KMS-11 (cell line): ENCODE measurements around the gene ARHGAP42.
"Not testable (repeated sequence)": the region's sequence is repeated elsewhere in the genome, so short reads cannot be mapped to it uniquely, and the experiment has no call there.

Experiments used
- H2AFZ ChIP-seq: fragments of 200-600 bp; sonication (generic); 2 replicates; pipeline ENCODE4 v1.6.1; 2016; ENCODE audit warnings: antibody characterized with exemption, mixed run types, low read depth
- H3K27ac ChIP-seq: fragments of 200-600 bp; sonication (generic); 2 replicates; pipeline ENCODE4 v1.6.1; 2016; ENCODE audit warnings: mild to moderate bottlenecking, mixed run types
- H3K27me3 ChIP-seq: fragments of 200-600 bp; sonication (generic); 2 replicates; pipeline ENCODE4 v1.6.1; 2017; ENCODE audit warnings: mild to moderate bottlenecking, low read depth, mixed run types, moderate library complexity; ENCODE audit not compliant: insufficient read depth
- H3K36me3 ChIP-seq: fragments of 200-600 bp; sonication (generic); 2 replicates; pipeline ENCODE4 v1.6.1; 2017; ENCODE audit warnings: mild to moderate bottlenecking, mixed run types; ENCODE audit not compliant: insufficient read depth
- H3K4me1 ChIP-seq: fragments of 200-600 bp; sonication (generic); 2 replicates; pipeline ENCODE4 v1.6.1; 2016; ENCODE audit warnings: mild to moderate bottlenecking, low read depth, mixed run types; ENCODE audit not compliant: poor library complexity, severe bottlenecking
- H3K4me2 ChIP-seq: fragments of 200-600 bp; sonication (generic); 2 replicates; pipeline ENCODE4 v1.7.0; 2016; ENCODE audit warnings: mild to moderate bottlenecking, mixed run types
- H3K4me3 ChIP-seq: fragments of 200-600 bp; sonication (generic); IDR thresholded peaks from 2 replicates; pipeline ENCODE4 v1.6.1; 2017; ENCODE audit warnings: low read depth, low read length, mixed read lengths; ENCODE audit not compliant: insufficient read depth
- H3K79me2 ChIP-seq: fragments of 200-600 bp; sonication (generic); 2 replicates; pipeline ENCODE4 v1.6.1; 2016; ENCODE audit warnings: low read depth, mixed run types; ENCODE audit not compliant: insufficient read depth
- H3K9ac ChIP-seq: fragments of 200-600 bp; sonication (generic); 2 replicates; pipeline ENCODE4 v1.6.1; 2016; ENCODE audit warnings: mild to moderate bottlenecking, mixed run types
- H4K20me1 ChIP-seq: fragments of 200-600 bp; sonication (generic); 2 replicates; pipeline ENCODE4 v1.6.1; 2016; ENCODE audit warnings: mild to moderate bottlenecking, mixed run types; ENCODE audit not compliant: insufficient read depth
- TF ChIP-seq, protein P1 (sequence below): fragments of 200-600 bp; sonication (generic); conservative IDR thresholded peaks from 2 replicates; pipeline ENCODE4 v1.6.1; 2017; ENCODE audit warnings: low read depth, mild to moderate bottlenecking, antibody characterized with exemption, low read length, moderate library complexity, mixed read lengths

ARHGAP42 gene

DNA sequence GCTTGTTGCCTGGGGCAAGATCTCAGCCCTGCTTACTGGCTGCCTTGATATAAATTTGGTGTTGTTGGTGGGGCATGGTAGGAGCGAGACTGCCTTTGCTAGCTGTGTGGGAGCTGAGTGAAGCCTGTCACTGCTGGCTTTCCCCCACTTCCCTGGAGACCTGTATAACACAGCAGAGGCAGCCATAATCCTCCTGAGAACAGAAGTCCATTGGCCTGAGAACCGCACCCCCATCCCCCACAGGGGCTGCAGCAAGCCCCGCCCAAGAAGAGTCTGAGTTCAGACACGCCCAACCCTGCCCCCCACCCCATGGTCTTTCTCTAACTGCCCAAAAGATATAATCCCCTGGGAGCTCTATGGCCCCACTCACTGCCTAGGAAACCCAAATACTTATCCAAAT, 39.2 kb upstream of the ARHGAP42 start:
- Histone ChIP-seq H3K79me2 (no peaks in the 10 kb centered on the region), H3K27ac (no peak overlapping the region), H3K4me3 (no peak overlapping the region), H4K20me1 (no peaks in the 10 kb centered on the region), H3K27me3 (no peaks in the 10 kb centered on the region), H3K4me2 (no peak overlapping the region), H3K9ac (no peak overlapping the region), H3K4me1 (no peaks in the 10 kb centered on the region), H2AFZ (no peak overlapping the region), H3K36me3 (no peaks in the 10 kb centered on the region)
- TF ChIP-seq, protein P1, sequence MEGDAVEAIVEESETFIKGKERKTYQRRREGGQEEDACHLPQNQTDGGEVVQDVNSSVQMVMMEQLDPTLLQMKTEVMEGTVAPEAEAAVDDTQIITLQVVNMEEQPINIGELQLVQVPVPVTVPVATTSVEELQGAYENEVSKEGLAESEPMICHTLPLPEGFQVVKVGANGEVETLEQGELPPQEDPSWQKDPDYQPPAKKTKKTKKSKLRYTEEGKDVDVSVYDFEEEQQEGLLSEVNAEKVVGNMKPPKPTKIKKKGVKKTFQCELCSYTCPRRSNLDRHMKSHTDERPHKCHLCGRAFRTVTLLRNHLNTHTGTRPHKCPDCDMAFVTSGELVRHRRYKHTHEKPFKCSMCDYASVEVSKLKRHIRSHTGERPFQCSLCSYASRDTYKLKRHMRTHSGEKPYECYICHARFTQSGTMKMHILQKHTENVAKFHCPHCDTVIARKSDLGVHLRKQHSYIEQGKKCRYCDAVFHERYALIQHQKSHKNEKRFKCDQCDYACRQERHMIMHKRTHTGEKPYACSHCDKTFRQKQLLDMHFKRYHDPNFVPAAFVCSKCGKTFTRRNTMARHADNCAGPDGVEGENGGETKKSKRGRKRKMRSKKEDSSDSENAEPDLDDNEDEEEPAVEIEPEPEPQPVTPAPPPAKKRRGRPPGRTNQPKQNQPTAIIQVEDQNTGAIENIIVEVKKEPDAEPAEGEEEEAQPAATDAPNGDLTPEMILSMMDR = no peak

DNA sequence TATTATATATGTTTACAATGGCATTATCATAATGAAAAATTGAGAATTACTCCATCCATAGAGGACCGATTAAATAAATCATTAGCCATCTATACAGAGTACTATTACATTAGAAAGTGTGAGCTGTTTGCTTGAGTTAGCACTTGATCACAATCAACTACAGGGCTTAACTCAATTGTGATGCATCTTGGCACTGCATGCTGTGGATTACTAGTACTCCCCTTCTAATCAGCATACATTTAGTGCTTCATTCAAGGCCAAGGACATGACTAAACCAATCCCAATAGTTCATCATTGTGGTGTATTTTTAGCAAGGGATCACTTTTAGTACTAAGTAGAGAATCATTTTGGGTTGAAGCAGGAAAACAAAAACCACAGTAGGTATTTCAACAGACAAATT, 23.5 kb upstream of the ARHGAP42 start:
- no peaks in the 10 kb centered on the region for H3K36me3 ChIP-seq
- H2AFZ ChIP-seq = no peak overlapping the region
- no peaks in the 10 kb centered on the region for H4K20me1 ChIP-seq
- TF ChIP-seq, protein P1 = no peak
- no peak overlapping the region for H3K9ac ChIP-seq
- H3K79me2 ChIP-seq = no peaks in the 10 kb centered on the region
- no peak overlapping the region for H3K4me3 ChIP-seq
- no peak overlapping the region for H3K27ac ChIP-seq
- H3K4me2 ChIP-seq = no peak overlapping the region
- no peaks in the 10 kb centered on the region for H3K27me3 ChIP-seq
- no peaks in the 10 kb centered on the region for H3K4me1 ChIP-seq

GRCh38 chr11:100663996-100664395, 23.1 kb upstream of the ARHGAP42 start:
- Histone ChIP-seq H3K9ac (no peak overlapping the region), H3K36me3 (no peaks in the 10 kb centered on the region), H3K4me2 (no peak overlapping the region), H3K4me3 (no peak overlapping the region), H3K27ac (no peak overlapping the region), H4K20me1 (no peaks in the 10 kb centered on the region), H3K79me2 (no peaks in the 10 kb centered on the region), H3K27me3 (no peaks in the 10 kb centered on the region), H2AFZ (no peak overlapping the region), H3K4me1 (no peaks in the 10 kb centered on the region)
- TF ChIP-seq, protein P1 = no peak

- not testable (repeated sequence) for H3K9ac ChIP-seq, H2AFZ ChIP-seq, H3K4me2 ChIP-seq, H3K79me2 ChIP-seq, H3K27ac ChIP-seq, H3K36me3 ChIP-seq, H3K27me3 ChIP-seq, H3K4me3 ChIP-seq, H3K4me1 ChIP-seq, H4K20me1 ChIP-seq
Measured at GRCh38 chr11:100666816-100667215, 20.3 kb upstream of the ARHGAP42 start.

GRCh38 chr11:100667449-100667848, 19.6 kb upstream of the ARHGAP42 start:
- H3K9ac ChIP-seq = no peak overlapping the region
- no peaks in the 10 kb centered on the region for H4K20me1 ChIP-seq
- H3K27ac ChIP-seq = no peak overlapping the region
- no peak overlapping the region for H3K4me3 ChIP-seq
- no peak overlapping the region for H3K4me2 ChIP-seq
- no peaks in the 10 kb centered on the region for H3K4me1 ChIP-seq
- no peaks in the 10 kb centered on the region for H3K36me3 ChIP-seq
- TF ChIP-seq, protein P1 = no peak
- no peaks in the 10 kb centered on the region for H3K27me3 ChIP-seq
- no peak overlapping the region for H2AFZ ChIP-seq
- no peaks in the 10 kb centered on the region for H3K79me2 ChIP-seq
